Activated naive CD4-positive, alpha-beta T cell treated with anti-CD3 and anti-CD28 coated beads, Interleukin-2, amount 10 ng/mL, durations not matched to agents 7 days and 5 days (primary cell): Measurements from ENCODE around the gene RUFY2.
"Not testable (repeated sequence)": the region's sequence is repeated elsewhere in the genome, so short reads cannot be mapped to it uniquely, and the experiment has no call there.

Experiments used
- CTCF ChIA-PET: fragments of 350-600 bp; sonication (Branson Sonifier 250); formaldehyde crosslinking; loops from one replicate; lab custom pipeline; 2021; ENCODE audit warnings: antibody characterized with exemption; lab: Charles Lee
- DNase-seq: peaks from one replicate; pipeline ENCODE4 v3.0.0-alpha.2; 2020
- H3K27ac Mint-ChIP-seq: one replicate; pipeline ENCODE4 v1.8.0; 2021; ENCODE audit warnings: mild to moderate bottlenecking, moderate library complexity, mixed read lengths
- H3K27me3 Mint-ChIP-seq: one replicate; pipeline ENCODE4 v1.8.0; 2021; ENCODE audit warnings: mild to moderate bottlenecking, mixed read lengths
- H3K36me3 Mint-ChIP-seq: one replicate; pipeline ENCODE4 v1.8.0; 2021; ENCODE audit warnings: mixed read lengths
- H3K4me1 Mint-ChIP-seq: one replicate; pipeline ENCODE4 v1.8.0; 2021; ENCODE audit warnings: mixed read lengths
- H3K4me3 Mint-ChIP-seq: one replicate; pipeline ENCODE4 v1.8.0; 2021; ENCODE audit warnings: mild to moderate bottlenecking, moderate library complexity, mixed read lengths
- H3K9me3 Mint-ChIP-seq: one replicate; pipeline ENCODE4 v1.8.0; 2021; ENCODE audit warnings: mixed read lengths

The RUFY2 gene

GRCh38 chr10:68406815-68407548 lies at the start of gene RUFY2:
Gene RUFY2, minus strand, starts transcription at chr10:68407277. Its CDS starts 88 bp downstream, at chr10:68407189.
- H3K4me1 Mint-ChIP-seq: peaks cover 21% of the 10 kb centered on the region
- CTCF ChIA-PET: interaction anchor here (0.6 to 1.7 kb wide), 6 partner anchors 10 to 74 kb away, joined by 3 to 6 read pairs (median 4); no protein-coding TSS in a partner anchor
- peak; percentile 78 for DNase-seq
- H3K27me3 Mint-ChIP-seq: no peaks in the 10 kb centered on the region
- H3K4me3 Mint-ChIP-seq: peak within 1 kb of the TSS; percentile 88
- H3K9me3 Mint-ChIP-seq: no peaks in the 10 kb centered on the region
- H3K36me3 Mint-ChIP-seq: no peaks in the 10 kb centered on the region
- H3K27ac Mint-ChIP-seq: peak within 1 kb of the TSS; percentile 76

GRCh38 chr10:68449698-68450097 lies 42.6 kb upstream of the RUFY2 start:
- H3K4me3 Mint-ChIP-seq, DNase-seq, H3K27me3 Mint-ChIP-seq, H3K27ac Mint-ChIP-seq, CTCF ChIA-PET, H3K4me1 Mint-ChIP-seq, H3K9me3 Mint-ChIP-seq: not testable (repeated sequence)
- peaks cover 37% of the 10 kb centered on the region for H3K36me3 Mint-ChIP-seq

GRCh38 chr10:68446179-68446578 lies 39.1 kb upstream of the RUFY2 start:
- DNase-seq: no peak
- Mint-ChIP-seq H3K9me3 (no peaks in the 10 kb centered on the region), H3K27ac (no peak overlapping the region), H3K27me3 (no peaks in the 10 kb centered on the region), H3K4me1 (no peaks in the 10 kb centered on the region), H3K4me3 (no peak overlapping the region), H3K36me3 (peaks cover 41% of the 10 kb centered on the region)
- CTCF ChIA-PET: no interaction called here

GRCh38 chr10:68442971-68443370 lies 35.9 kb upstream of the RUFY2 start:
- Mint-ChIP-seq H3K36me3 (peaks cover 32% of the 10 kb centered on the region), H3K9me3 (no peaks in the 10 kb centered on the region), H3K27ac (no peak overlapping the region), H3K27me3 (no peaks in the 10 kb centered on the region), H3K4me3 (no peak overlapping the region), H3K4me1 (no peaks in the 10 kb centered on the region)
- DNase-seq: no peak
- CTCF ChIA-PET: no interaction called here

GRCh38 chr10:68440898-68441297 lies 33.8 kb upstream of the RUFY2 start:
- H3K36me3 Mint-ChIP-seq: peaks cover 32% of the 10 kb centered on the region
- H3K4me3 Mint-ChIP-seq: no peak overlapping the region
- DNase-seq: no peak
- CTCF ChIA-PET: no interaction called here
- no peak overlapping the region for H3K27ac Mint-ChIP-seq
- H3K27me3 Mint-ChIP-seq: no peaks in the 10 kb centered on the region
- peaks cover 3% of the 10 kb centered on the region for H3K4me1 Mint-ChIP-seq
- H3K9me3 Mint-ChIP-seq: no peaks in the 10 kb centered on the region

- H3K4me3 Mint-ChIP-seq: no peak overlapping the region
- DNase-seq: no peak
- H3K27ac Mint-ChIP-seq: no peak overlapping the region
- H3K4me1 Mint-ChIP-seq: peaks cover 3% of the 10 kb centered on the region
- peaks cover 31% of the 10 kb centered on the region for H3K36me3 Mint-ChIP-seq
- CTCF ChIA-PET: no interaction called here
- H3K9me3 Mint-ChIP-seq: no peaks in the 10 kb centered on the region
- no peaks in the 10 kb centered on the region for H3K27me3 Mint-ChIP-seq
These were observed 28.7 kb upstream of the RUFY2 start for GRCh38 chr10:68435803-68436202.

GRCh38 chr10:68434657-68435056 lies 27.6 kb upstream of the RUFY2 start:
- Mint-ChIP-seq H3K4me3 (no peak overlapping the region), H3K4me1 (peaks cover 3% of the 10 kb centered on the region), H3K36me3 (peaks cover 34% of the 10 kb centered on the region), H3K9me3 (no peaks in the 10 kb centered on the region), H3K27me3 (no peaks in the 10 kb centered on the region), H3K27ac (no peak overlapping the region)
- no peak for DNase-seq
- CTCF ChIA-PET: no interaction called here

GRCh38 chr10:68428396-68429104 lies 21.5 kb upstream of the RUFY2 start:
- no peak for DNase-seq
- H3K9me3 Mint-ChIP-seq: no peaks in the 10 kb centered on the region
- no peak overlapping the region for H3K4me3 Mint-ChIP-seq
- CTCF ChIA-PET: no interaction called here
- no peaks in the 10 kb centered on the region for H3K27me3 Mint-ChIP-seq
- H3K4me1 Mint-ChIP-seq: peaks cover 12% of the 10 kb centered on the region
- peaks cover 35% of the 10 kb centered on the region for H3K36me3 Mint-ChIP-seq
- H3K27ac Mint-ChIP-seq: no peak overlapping the region

GRCh38 chr10:68424454-68425014 lies 17.5 kb upstream of the RUFY2 start:
- Mint-ChIP-seq H3K4me1 (peaks cover 24% of the 10 kb centered on the region), H3K4me3 (no peak overlapping the region), H3K27me3 (no peaks in the 10 kb centered on the region), H3K27ac (peak overlapping the region; percentile 42), H3K9me3 (no peaks in the 10 kb centered on the region), H3K36me3 (peaks cover 35% of the 10 kb centered on the region)
- CTCF ChIA-PET: no interaction called here
- no peak for DNase-seq

- H3K36me3 Mint-ChIP-seq: peaks cover 37% of the 10 kb centered on the region
These were observed 16.4 kb upstream of the RUFY2 start for GRCh38 chr10:68423522-68423921.

GRCh38 chr10:68419376-68419775 lies 12.3 kb upstream of the RUFY2 start:
- Mint-ChIP-seq H3K27ac (no peak overlapping the region), H3K36me3 (peaks cover 39% of the 10 kb centered on the region), H3K27me3 (no peaks in the 10 kb centered on the region), H3K4me1 (peaks cover 20% of the 10 kb centered on the region), H3K9me3 (no peaks in the 10 kb centered on the region), H3K4me3 (no peak overlapping the region)
- no peak for DNase-seq
- CTCF ChIA-PET: no interaction called here

More at GRCh38 chr10:68423522-68423921, 16.4 kb upstream of the RUFY2 start:
- no peaks in the 10 kb centered on the region for H3K27me3 Mint-ChIP-seq
- H3K4me1 Mint-ChIP-seq: peaks cover 24% of the 10 kb centered on the region
- DNase-seq: peak; percentile 53
- H3K9me3 Mint-ChIP-seq: no peaks in the 10 kb centered on the region
- CTCF ChIA-PET: interaction anchor here (1.3 kb wide), 1 partner anchor 11 kb away, joined by 4 read pairs; no protein-coding TSS in a partner anchor
- H3K4me3 Mint-ChIP-seq: no peak overlapping the region
- peak overlapping the region; percentile 84 for H3K27ac Mint-ChIP-seq

GRCh38 chr10:68408898-68409518 lies 1.9 kb upstream of the RUFY2 start:
- DNase-seq: no peak
- H3K27ac Mint-ChIP-seq: peak overlapping the region; percentile 2
- H3K4me1 Mint-ChIP-seq: peaks cover 21% of the 10 kb centered on the region
- H3K9me3 Mint-ChIP-seq: no peaks in the 10 kb centered on the region
- CTCF ChIA-PET: interaction anchor here (1.0 to 1.5 kb wide), 3 partner anchors 14 to 620 kb away, joined by 3 to 4 read pairs (median 4); no protein-coding TSS in a partner anchor
- no peak overlapping the region for H3K4me3 Mint-ChIP-seq
- H3K27me3 Mint-ChIP-seq: no peaks in the 10 kb centered on the region
- peaks cover 7% of the 10 kb centered on the region for H3K36me3 Mint-ChIP-seq

GRCh38 chr10:68406111-68406814 lies 814 bp downstream of the RUFY2 start:
- H3K36me3 Mint-ChIP-seq: no peaks in the 10 kb centered on the region
- peak overlapping the region; percentile 76 for H3K27ac Mint-ChIP-seq
- peak; percentile 59 for DNase-seq
- peaks cover 21% of the 10 kb centered on the region for H3K4me1 Mint-ChIP-seq
- no peaks in the 10 kb centered on the region for H3K9me3 Mint-ChIP-seq
- CTCF ChIA-PET: interaction anchor here (0.6 to 1.7 kb wide), 6 partner anchors 11 to 73 kb away, joined by 3 to 6 read pairs (median 4); no protein-coding TSS in a partner anchor
- H3K27me3 Mint-ChIP-seq: no peaks in the 10 kb centered on the region
- peak overlapping the region; percentile 88 for H3K4me3 Mint-ChIP-seq
